SH-SY5Y (cell line): ENCODE results near the gene LRRC53.

Experiments
- GATA2 ChIP-seq: IDR thresholded peaks from 2 replicates; pipeline ENCODE4 v1.6.1; 2011; ENCODE audit warnings: mild to moderate bottlenecking, low read depth, low read length
- GATA3 ChIP-seq: IDR thresholded peaks from 2 replicates; pipeline ENCODE4 v1.6.1; 2011; ENCODE audit warnings: low read depth, mild to moderate bottlenecking, low read length, moderate library complexity

- TF ChIP-seq GATA3 (no peak), GATA2 (no peak)
Measured at GRCh38 chr1:74429580-74429979, 82.8 kb downstream of the LRRC53 start.
